GM12864 (cell line): ENCODE measurements around the gene KCND1.

Experiments used
- DNase-seq: peaks from one replicate; pipeline ENCODE4 v3.0.0-alpha.2; 2011; ENCODE audit warnings: low read depth
- H3K4me3 ChIP-seq: 2 replicates; pipeline ENCODE4 v1.5.1; 2011; ENCODE audit warnings: mild to moderate bottlenecking, low read depth, low read length, control low read depth
- TF ChIP-seq, protein P1 (sequence below): IDR thresholded peaks from 2 replicates; pipeline ENCODE4 v1.5.1; 2011; ENCODE audit warnings: low read depth, mild to moderate bottlenecking, moderate library complexity, low read length, control low read depth, inconsistent platforms; ENCODE audit errors: missing control alignments

Gene KCND1

DNA sequence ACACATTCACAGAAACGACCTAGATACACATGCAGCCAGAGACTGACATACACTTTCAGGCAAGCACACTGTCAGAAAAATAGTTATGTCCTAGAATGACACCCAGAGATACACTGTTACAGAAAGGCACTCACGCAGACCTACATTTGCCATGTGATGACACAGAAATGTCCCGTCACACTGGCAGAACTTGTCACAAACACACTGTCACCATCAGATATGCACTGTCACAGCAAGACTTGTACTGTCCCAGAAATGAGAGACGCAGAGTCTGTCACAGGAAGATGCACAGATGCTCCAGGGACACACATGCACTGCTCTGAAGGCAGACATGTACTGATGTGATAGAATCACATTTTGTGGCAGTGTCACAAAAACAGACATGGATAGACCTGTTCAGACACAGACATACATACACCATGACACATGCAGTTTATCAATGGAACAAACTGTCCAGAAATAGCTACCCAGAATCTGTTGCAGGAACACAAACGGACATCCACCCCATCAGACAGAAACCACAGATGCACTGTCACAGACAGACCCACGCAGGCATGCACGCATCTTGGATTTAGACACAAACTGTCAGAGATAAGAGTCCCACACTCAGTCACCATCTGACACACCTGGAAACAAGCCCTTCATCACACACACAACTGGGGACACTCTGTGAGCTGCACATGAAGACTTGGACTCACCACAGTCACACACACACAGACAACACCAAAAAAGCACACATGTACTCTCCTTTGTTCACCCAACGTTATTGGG is 51.5 kb downstream of the KCND1 start:
- TF ChIP-seq, protein P1, sequence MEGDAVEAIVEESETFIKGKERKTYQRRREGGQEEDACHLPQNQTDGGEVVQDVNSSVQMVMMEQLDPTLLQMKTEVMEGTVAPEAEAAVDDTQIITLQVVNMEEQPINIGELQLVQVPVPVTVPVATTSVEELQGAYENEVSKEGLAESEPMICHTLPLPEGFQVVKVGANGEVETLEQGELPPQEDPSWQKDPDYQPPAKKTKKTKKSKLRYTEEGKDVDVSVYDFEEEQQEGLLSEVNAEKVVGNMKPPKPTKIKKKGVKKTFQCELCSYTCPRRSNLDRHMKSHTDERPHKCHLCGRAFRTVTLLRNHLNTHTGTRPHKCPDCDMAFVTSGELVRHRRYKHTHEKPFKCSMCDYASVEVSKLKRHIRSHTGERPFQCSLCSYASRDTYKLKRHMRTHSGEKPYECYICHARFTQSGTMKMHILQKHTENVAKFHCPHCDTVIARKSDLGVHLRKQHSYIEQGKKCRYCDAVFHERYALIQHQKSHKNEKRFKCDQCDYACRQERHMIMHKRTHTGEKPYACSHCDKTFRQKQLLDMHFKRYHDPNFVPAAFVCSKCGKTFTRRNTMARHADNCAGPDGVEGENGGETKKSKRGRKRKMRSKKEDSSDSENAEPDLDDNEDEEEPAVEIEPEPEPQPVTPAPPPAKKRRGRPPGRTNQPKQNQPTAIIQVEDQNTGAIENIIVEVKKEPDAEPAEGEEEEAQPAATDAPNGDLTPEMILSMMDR: no peak
- H3K4me3 ChIP-seq: no peak overlapping the region; the same call in 1 of the 2 replicates
- DNase-seq: no peak

DNA sequence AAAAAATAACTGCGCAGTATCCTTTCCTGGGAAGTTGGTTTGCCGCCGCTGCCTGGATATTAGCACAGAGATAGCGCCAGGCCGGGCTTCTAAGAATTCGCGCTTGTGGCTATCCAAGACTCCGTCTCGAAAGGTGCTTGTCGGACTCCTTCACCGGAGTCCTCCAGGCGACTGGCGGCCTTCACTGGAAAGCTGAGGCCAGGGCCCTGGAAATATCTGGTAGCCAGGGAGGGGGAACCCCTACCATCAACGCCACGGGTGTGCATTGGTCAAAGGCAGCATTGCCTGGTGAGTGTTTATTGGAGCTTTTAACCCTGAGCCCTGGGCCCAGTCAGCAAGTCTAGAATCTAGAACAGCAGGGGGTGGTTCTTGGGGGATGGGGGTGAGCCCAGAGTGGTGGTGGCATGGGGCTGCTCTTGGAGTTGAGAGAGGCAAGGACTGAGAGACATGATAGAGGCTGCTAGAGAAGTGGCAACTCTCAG is 52.2 kb downstream of the KCND1 start:
- DNase-seq: no peak
- TF ChIP-seq, protein P1: no peak
- H3K4me3 ChIP-seq: peak overlapping the region; percentile 44

DNA sequence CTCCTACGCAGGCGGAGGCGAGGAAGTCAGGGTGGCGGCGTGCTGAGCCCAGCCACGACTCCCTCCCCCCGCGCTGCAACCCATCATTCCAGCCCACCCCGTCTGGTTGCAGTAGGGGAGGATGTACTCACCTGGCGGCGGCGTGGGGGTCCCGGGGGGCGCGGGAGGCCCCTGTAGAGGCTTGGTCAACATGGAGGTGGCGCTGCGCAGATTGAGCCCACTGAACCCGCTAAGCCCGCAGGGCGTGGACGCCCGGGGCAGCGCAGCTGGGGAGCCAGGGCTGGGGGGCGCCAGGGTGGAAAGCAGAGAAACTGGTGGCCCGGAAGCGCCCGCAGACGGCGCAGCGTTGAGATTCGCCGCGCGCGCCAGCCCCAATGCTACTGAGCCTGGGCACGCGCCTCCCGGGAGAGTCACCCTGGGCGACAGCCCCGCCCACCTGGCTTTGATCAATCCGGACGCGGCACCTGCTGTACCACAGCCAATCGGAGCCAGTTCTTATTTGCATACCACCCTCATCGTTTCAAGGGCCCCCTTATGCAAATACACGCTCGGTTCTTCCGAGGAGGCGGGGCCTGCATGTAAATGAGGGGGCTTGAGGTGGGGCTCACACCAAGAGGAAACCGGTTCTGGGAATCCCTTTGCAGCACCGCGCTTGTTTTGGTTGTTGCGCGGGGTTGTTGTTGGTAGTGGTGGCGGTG is 52.9 kb downstream of the KCND1 start, which contains the start of gene PIM2:
Gene PIM2 (minus strand): TSS at position 382 of the 698 bp plus-strand sequence. CDS start 190 bp downstream, at position 192.
- TF ChIP-seq, protein P1: no peak
- peak; percentile 89 for DNase-seq
- peak within 1 kb of the TSS; percentile 88 for H3K4me3 ChIP-seq

DNA sequence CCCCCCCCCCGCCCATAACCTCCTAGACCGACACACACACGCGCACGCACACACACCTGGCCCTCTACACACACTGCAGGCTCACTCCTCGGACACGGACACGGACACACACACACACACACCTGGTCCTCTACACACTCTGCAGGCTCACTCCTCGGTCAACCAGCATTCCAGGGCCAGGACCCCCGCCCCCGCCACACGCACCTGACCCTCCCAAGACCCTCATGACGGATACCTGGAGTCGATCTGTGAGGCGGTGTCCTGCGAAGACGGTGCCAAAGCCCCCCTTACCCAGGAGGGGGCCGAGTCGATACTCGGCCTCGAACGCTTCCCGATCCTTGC is 53.4 kb downstream of the KCND1 start:
- TF ChIP-seq, protein P1: no peak
- H3K4me3 ChIP-seq: peak overlapping the region; percentile 88
- DNase-seq: no peak

DNA sequence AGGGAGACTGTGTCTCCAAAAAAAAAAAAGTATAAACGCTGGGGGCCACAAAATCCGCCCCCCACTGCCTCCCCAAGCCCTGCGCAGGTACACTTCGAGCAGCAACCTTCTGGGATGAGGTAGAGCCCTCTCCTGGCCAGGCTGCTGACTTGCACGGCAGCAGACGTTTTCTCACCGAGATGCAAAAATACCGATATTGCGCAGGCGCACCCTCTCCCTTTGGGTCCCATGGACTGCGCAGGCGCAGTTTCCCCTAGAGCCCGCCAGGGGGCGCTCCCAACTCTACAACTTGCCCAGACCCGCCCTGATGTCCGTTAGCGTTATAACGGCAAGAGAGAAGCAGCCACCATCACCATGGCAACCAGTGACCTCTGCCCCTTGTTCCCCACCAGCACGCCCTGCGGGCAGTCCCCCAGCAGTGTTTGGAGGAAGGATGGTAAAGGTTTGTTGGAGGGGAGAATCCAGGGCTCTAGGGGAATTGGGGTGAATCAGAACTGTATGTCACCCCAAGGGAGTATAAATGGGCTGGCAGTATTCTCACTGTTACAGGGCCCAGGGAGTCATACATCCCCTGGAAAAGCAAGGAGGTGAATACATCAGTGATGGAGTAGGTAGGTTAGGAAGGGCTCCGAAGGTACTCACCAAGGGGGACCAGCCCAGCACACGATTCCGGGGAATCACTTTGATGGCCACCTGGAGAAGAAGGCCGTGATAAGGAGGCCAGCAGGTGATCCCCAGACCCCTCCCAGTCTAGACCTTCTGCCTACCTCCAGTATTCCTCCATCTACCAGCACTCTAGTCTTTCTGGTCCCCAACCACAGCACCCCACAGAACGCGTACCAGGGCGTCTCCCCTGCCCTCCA is 54.3 kb downstream of the KCND1 start:
- H3K4me3 ChIP-seq: peak overlapping the region; percentile 88
- DNase-seq: peak; percentile 66

More for the DNA sequence above, 54.3 kb downstream of the KCND1 start:
- TF ChIP-seq, protein P1: peak; percentile 83
